ENCODE data around the gene KIRREL2.

GRCh38 chr19:35853038-35853756, 3.5 kb upstream of the KIRREL2 start:
- TF ChIP-seq CTCF (conservative IDR thresholded peaks at IDR 0.05; ENCODE audit: low read depth, low read length): no peak
- TF ChIP-seq EZH2 (IDR thresholded peaks at IDR 0.05; ENCODE audit: low read length, unreplicated experiment): no peak

All from PC-3 (cell line).